Measurements from ENCODE around the gene YKT6. TPM values are rescaled to one million over a fixed set of nuclear protein-coding genes. Genes with fewer than 3 reads are reported as not detected.
A peak's percentile ranks its signal among the peaks of the same experiment; 100 is the strongest.

Gene YKT6
- total and polyA plus RNA-seq, 2 experiments from 2014 or later, result 59.8 to 105 TPM

GRCh38 chr7:44240376-44240775 lies 39.6 kb downstream of the YKT6 start:
- TF ChIP-seq, protein P1, sequence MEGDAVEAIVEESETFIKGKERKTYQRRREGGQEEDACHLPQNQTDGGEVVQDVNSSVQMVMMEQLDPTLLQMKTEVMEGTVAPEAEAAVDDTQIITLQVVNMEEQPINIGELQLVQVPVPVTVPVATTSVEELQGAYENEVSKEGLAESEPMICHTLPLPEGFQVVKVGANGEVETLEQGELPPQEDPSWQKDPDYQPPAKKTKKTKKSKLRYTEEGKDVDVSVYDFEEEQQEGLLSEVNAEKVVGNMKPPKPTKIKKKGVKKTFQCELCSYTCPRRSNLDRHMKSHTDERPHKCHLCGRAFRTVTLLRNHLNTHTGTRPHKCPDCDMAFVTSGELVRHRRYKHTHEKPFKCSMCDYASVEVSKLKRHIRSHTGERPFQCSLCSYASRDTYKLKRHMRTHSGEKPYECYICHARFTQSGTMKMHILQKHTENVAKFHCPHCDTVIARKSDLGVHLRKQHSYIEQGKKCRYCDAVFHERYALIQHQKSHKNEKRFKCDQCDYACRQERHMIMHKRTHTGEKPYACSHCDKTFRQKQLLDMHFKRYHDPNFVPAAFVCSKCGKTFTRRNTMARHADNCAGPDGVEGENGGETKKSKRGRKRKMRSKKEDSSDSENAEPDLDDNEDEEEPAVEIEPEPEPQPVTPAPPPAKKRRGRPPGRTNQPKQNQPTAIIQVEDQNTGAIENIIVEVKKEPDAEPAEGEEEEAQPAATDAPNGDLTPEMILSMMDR (IDR thresholded peaks at IDR 0.05; ENCODE audit: low read depth, low read length), result no peak

GRCh38 chr7:44240983-44241510 lies 40.3 kb downstream of the YKT6 start:
- no peaks in the 10 kb centered on the region for H3K9me3 ChIP-seq (ENCODE audit: low read depth)
- no peaks in the 10 kb centered on the region for H3K36me3 ChIP-seq
- no peaks in the 10 kb centered on the region for H3K4me1 ChIP-seq (ENCODE audit: low read depth)
- no peak overlapping the region for H3K4me3 ChIP-seq
- TF ChIP-seq, protein P1 (IDR thresholded peaks at IDR 0.05; ENCODE audit: low read depth, low read length), result peak; percentile 92
- no peaks in the 10 kb centered on the region for H3K27me3 ChIP-seq
- DNase-seq (ENCODE audit: low read depth in 1 of 2, low spot score in 1 of 2), result peak; percentile 87 to 90
- H3K27ac ChIP-seq, result no peak overlapping the region

More at GRCh38 chr7:44240376-44240775, 39.6 kb downstream of the YKT6 start:
- Histone ChIP-seq H3K4me1 (ENCODE audit: low read depth) (no peaks in the 10 kb centered on the region), H3K4me3 (no peak overlapping the region), H3K27ac (no peak overlapping the region), H3K36me3 (no peaks in the 10 kb centered on the region), H3K27me3 (no peaks in the 10 kb centered on the region), H3K9me3 (ENCODE audit: low read depth) (no peaks in the 10 kb centered on the region)
- DNase-seq (ENCODE audit: low read depth in 1 of 2, low spot score in 1 of 2), result no peak

- Histone ChIP-seq H3K27me3 (no peaks in the 10 kb centered on the region), H3K4me3 (no peak overlapping the region), H3K27ac (no peak overlapping the region), H3K9me3 (ENCODE audit: low read depth) (no peaks in the 10 kb centered on the region), H3K36me3 (no peaks in the 10 kb centered on the region), H3K4me1 (ENCODE audit: low read depth) (no peaks in the 10 kb centered on the region)
- DNase-seq (ENCODE audit: low read depth in 1 of 2, low spot score in 1 of 2), result no peak
- TF ChIP-seq, protein P1 (IDR thresholded peaks at IDR 0.05; ENCODE audit: low read depth, low read length), result no peak
Measured at GRCh38 chr7:44242091-44242490, 41.3 kb downstream of the YKT6 start.

GRCh38 chr7:44244282-44244681 lies 43.5 kb downstream of the YKT6 start:
- no peaks in the 10 kb centered on the region for H3K9me3 ChIP-seq (ENCODE audit: low read depth)
- peak; percentile 25 to 66 for DNase-seq (ENCODE audit: low read depth in 1 of 2, low spot score in 1 of 2)
- H3K4me3 ChIP-seq, result no peak overlapping the region
- TF ChIP-seq, protein P1 (IDR thresholded peaks at IDR 0.05; ENCODE audit: low read depth, low read length), result peak; percentile 64
- H3K27me3 ChIP-seq, result no peaks in the 10 kb centered on the region
- H3K4me1 ChIP-seq (ENCODE audit: low read depth), result no peaks in the 10 kb centered on the region
- no peaks in the 10 kb centered on the region for H3K36me3 ChIP-seq
- no peak overlapping the region for H3K27ac ChIP-seq

- Histone ChIP-seq H3K9me3 (ENCODE audit: low read depth) (no peaks in the 10 kb centered on the region), H3K4me1 (ENCODE audit: low read depth) (no peaks in the 10 kb centered on the region), H3K36me3 (no peaks in the 10 kb centered on the region), H3K27ac (no peak overlapping the region), H3K4me3 (no peak overlapping the region), H3K27me3 (no peaks in the 10 kb centered on the region)
- TF ChIP-seq, protein P1 (IDR thresholded peaks at IDR 0.05; ENCODE audit: low read depth, low read length), result no peak
- DNase-seq (ENCODE audit: low read depth in 1 of 2, low spot score in 1 of 2), result no peak
Measured at GRCh38 chr7:44246396-44247113, 45.8 kb downstream of the YKT6 start.
